Transverse colon (tissue), 4 donors: ENCODE data around the gene GRIN2C. TPM values are rescaled to one million over a fixed set of nuclear protein-coding genes. Genes with fewer than 3 reads are reported as not detected.

ENCODE experiments used
- DNase-seq: peaks from one replicate; pipeline ENCODE4 v3.0.0-alpha.2; 2019
- H3K27ac ChIP-seq, 4 donors: fragments of 200-600 bp; sonication (generic); 2 replicates each; pipeline ENCODE4 v1.5.1; 2016 to 2018; ENCODE audit warnings: inconsistent platforms in 4 of 4
- H3K27me3 ChIP-seq: fragments of 200-600 bp; sonication (generic); 2 replicates; pipeline ENCODE4 v1.5.1; 2017; ENCODE audit warnings: inconsistent platforms
- H3K36me3 ChIP-seq, 4 donors: fragments of 200-600 bp; sonication (generic); 2 replicates each; pipeline ENCODE4 v1.5.1; 2017 to 2019; ENCODE audit warnings: inconsistent platforms in 4 of 4
- H3K4me1 ChIP-seq, 4 donors: fragments of 200-600 bp; sonication (generic); 2 replicates each; pipeline ENCODE4 v1.5.1; 2017 to 2020; ENCODE audit warnings: inconsistent platforms in 4 of 4
- H3K4me3 ChIP-seq, 4 donors: fragments of 200-600 bp; sonication (generic); 1 replicate in 1 of 4; 2 replicates in 3 of 4; pipeline versions ENCODE4 v1.5.1 to v1.6.1; 2017 to 2019; ENCODE audit warnings: inconsistent platforms in 4 of 4
- H3K9me3 ChIP-seq, 2 donors: fragments of 200-600 bp; sonication (generic); 2 replicates each; pipeline ENCODE4 v1.5.1; 2017 to 2019; ENCODE audit warnings: inconsistent platforms in 2 of 2
- CTCF ChIP-seq, 5 experiments: fragments of 200-600 bp in 3 of 5; fragments of 450-650 bp in 2 of 5; sonication (generic) in 3 of 5; IDR thresholded peaks; 1 replicate in 2 of 5; 2 replicates in 3 of 5; pipeline ENCODE4 v1.5.1; 2016 to 2017; ENCODE audit warnings: antibody characterized with exemption in 5 of 5, inconsistent platforms in 3 of 5, mild to moderate bottlenecking in 2 of 5, moderate library complexity in 1 of 5
- EP300 ChIP-seq: sonication (generic); formaldehyde crosslinking; IDR thresholded peaks from one replicate; pipeline ENCODE4 v1.6.1; 2017; ENCODE audit warnings: antibody characterized with exemption, low read depth
- POLR2A ChIP-seq: fragments of 450-650 bp; IDR thresholded peaks from one replicate; pipeline ENCODE4 v1.6.1; 2016; ENCODE audit warnings: antibody characterized with exemption, mild to moderate bottlenecking, moderate library complexity
- POLR2AphosphoS5 ChIP-seq, 3 donors: sonication (generic); formaldehyde crosslinking; IDR thresholded peaks; one replicate each; pipeline ENCODE4 v1.6.1; 2016; ENCODE audit warnings: antibody characterized with exemption in 3 of 3
- WGBS, 2 donors: methylation state at CpG; one replicate each; pipeline ENCODE4 v1.1.5; 2018; ENCODE audit warnings: low coverage in 1 of 2; 5-methylcytosine and 5-hydroxymethylcytosine counted together
- in situ Hi-C, 4 donors: fragments of 200-750 bp; cut with MboI; loops; one replicate each; pipeline versions ENCODE4 v1.15.0 to v1.15.1; 2017; ENCODE audit warnings: low sequenced_read_pairs in 3 of 4, low pct_ligation_motif_present in 1 of 4, low pct_unique_long_range_greater_than_20kb in 1 of 4
- intact Hi-C: fragments of 100-400 bp; cut with DNase I; formaldehyde crosslinking; loops from one replicate; pipeline ENCODE4 v1.15.1; 2023; ENCODE audit warnings: low total_unique reads
- total RNA-seq, 4 donors: library from RNA; depleted of rRNA; stranded (reverse); fragments of >200 nt; gene quantifications; one replicate each; pipeline ENCODE4 v1.1.0, GENCODE V29; 2016

The GRIN2C gene
- total RNA-seq, 4 donors from 2014 or later, result 0.27 to 0.40 TPM; not detected in 2

GRCh38 chr17:74815067-74815466, 44.6 kb downstream of the GRIN2C start:
- TF ChIP-seq EP300 (no peak), POLR2A (no peak), POLR2AphosphoS5 (IDR thresholded peaks at IDR 0.05) (no peak), CTCF (IDR thresholded peaks at IDR 0.05) (no peak)

GRCh38 chr17:74814453-74814852, 45.2 kb downstream of the GRIN2C start:
- Histone ChIP-seq H3K27me3 (no peaks in the 10 kb centered on the region), H3K9me3 (no peaks in the 10 kb centered on the region), H3K27ac (no peak overlapping the region), H3K36me3 (no peaks in the 10 kb centered on the region), H3K4me1 (no peaks in the 10 kb centered on the region), H3K4me3 (no peak overlapping the region)
- in situ Hi-C loops, result no loop called here
- TF ChIP-seq EP300 (no peak), CTCF (IDR thresholded peaks at IDR 0.05) (no peak), POLR2A (no peak), POLR2AphosphoS5 (IDR thresholded peaks at IDR 0.05) (no peak)
- intact Hi-C loops, result no loop called here
- DNase-seq, result no peak
- WGBS, 2 donors, result 83% methylated on average over 4 of the region's 5 CpGs; no CpG with 5 or more reads in 1 of the 2 donors

More at GRCh38 chr17:74815067-74815466, 44.6 kb downstream of the GRIN2C start:
- H3K27ac ChIP-seq, result no peak overlapping the region
- H3K4me3 ChIP-seq, result no peak overlapping the region
- no peak for DNase-seq
- in situ Hi-C loops (no loop called here), intact Hi-C loops (no loop called here)
- no peaks in the 10 kb centered on the region for H3K9me3 ChIP-seq
- no peaks in the 10 kb centered on the region for H3K4me1 ChIP-seq
- H3K27me3 ChIP-seq, result no peaks in the 10 kb centered on the region
- 93 to 94% methylated on average over 3 to 7 of the region's 7 CpGs for WGBS, 2 donors
- H3K36me3 ChIP-seq, result no peaks in the 10 kb centered on the region

GRCh38 chr17:74812109-74813009, 47.3 kb downstream of the GRIN2C start:
- no peak overlapping the region for H3K4me3 ChIP-seq
- DNase-seq, result no peak
- H3K27me3 ChIP-seq, result no peaks in the 10 kb centered on the region
- TF ChIP-seq POLR2A, result no peak
- TF ChIP-seq EP300, result no peak
- no peak for TF ChIP-seq CTCF (IDR thresholded peaks at IDR 0.05)
- no peak for TF ChIP-seq POLR2AphosphoS5 (IDR thresholded peaks at IDR 0.05)
- 71% methylated on average over 23 of the region's 23 CpGs; no CpG with 5 or more reads in 1 of the 2 donors for WGBS, 2 donors
- no peaks in the 10 kb centered on the region for H3K9me3 ChIP-seq
- H3K27ac ChIP-seq, result no peak overlapping the region
- H3K36me3 ChIP-seq, result no peaks in the 10 kb centered on the region
- in situ Hi-C loops, result no loop called here
- intact Hi-C loops, result no loop called here
- H3K4me1 ChIP-seq, result no peaks in the 10 kb centered on the region

GRCh38 chr17:74810699-74811485, 48.8 kb downstream of the GRIN2C start:
- Histone ChIP-seq H3K4me1 (no peaks in the 10 kb centered on the region), H3K36me3 (no peaks in the 10 kb centered on the region), H3K9me3 (no peaks in the 10 kb centered on the region), H3K27me3 (no peaks in the 10 kb centered on the region), H3K27ac (no peak overlapping the region), H3K4me3 (no peak overlapping the region)
- WGBS, 2 donors, result 92 to 100% methylated on average over 2 to 15 of the region's 15 CpGs
- intact Hi-C loops (no loop called here), in situ Hi-C loops (no loop called here)
- no peak for DNase-seq
- no peak for TF ChIP-seq EP300
- no peak for TF ChIP-seq POLR2A
- no peak for TF ChIP-seq POLR2AphosphoS5 (IDR thresholded peaks at IDR 0.05)
- TF ChIP-seq CTCF (IDR thresholded peaks at IDR 0.05), result no peak
